NCI-H1436 (cell line): Measurements from ENCODE around the gene GSDMA.
"Not testable (repeated sequence)": the region's sequence is repeated elsewhere in the genome, so short reads cannot be mapped to it uniquely, and the experiment has no call there.

Source experiments
- DNase-seq: peaks from one replicate; lab custom pipeline; 2025; lab: John Stamatoyannopoulos, UW

GSDMA gene

DNA sequence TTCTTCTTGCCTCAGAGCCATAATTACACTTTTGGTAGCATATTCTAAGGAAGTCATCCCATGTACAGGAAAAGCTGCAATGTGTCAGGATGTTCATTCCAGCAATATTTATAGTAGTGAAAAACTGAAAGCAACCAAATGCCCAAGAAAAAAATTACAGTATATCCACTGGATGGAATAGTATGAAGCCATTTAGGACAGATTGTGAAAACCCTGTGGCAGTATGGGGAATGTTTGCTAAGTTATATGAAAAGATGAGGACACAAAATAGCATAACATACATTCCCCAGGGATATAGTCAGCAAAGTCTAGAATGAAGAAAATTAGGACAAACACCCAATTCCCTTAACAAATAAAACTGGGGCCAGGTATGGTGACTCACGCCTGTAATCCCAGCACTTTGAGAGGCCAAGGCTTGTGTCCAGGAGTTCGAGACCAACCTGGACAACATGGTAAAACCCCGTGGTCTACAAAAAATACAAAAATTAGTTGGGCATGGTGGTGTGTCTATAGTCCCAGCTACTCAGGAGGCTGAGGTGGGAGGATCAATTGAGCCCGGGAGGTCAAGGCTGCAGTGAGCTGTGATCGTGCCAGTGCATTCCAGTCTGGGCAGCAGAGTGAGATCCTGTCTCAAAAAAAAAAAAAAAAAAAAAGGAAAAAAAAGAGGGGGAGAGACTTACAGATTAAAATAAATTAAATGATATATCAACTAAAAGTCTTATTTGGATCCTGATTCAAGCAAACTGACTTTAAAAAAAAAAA is 33.0 kb upstream of the GSDMA start:
- no peak for DNase-seq

DNA sequence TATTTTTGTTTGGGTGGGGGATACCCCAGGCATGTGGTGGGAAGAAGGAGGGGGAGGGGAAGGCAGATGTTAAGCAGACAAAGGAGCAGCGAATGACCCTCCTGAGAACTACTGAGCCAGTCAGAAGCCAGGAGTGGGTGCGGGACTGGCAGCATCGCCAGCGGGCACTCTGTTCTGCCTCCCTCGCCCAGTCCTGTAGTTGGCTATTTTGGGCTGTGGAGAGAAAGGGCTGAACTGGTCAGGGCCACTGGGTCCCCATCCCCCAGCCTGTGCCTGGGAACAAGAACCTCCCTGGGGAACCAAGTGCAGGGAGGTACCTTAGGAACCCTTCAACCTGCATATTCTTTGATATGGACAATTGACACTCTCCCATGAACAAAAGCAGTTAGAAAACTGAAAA is 28.9 kb upstream of the GSDMA start:
- no peak for DNase-seq

DNA sequence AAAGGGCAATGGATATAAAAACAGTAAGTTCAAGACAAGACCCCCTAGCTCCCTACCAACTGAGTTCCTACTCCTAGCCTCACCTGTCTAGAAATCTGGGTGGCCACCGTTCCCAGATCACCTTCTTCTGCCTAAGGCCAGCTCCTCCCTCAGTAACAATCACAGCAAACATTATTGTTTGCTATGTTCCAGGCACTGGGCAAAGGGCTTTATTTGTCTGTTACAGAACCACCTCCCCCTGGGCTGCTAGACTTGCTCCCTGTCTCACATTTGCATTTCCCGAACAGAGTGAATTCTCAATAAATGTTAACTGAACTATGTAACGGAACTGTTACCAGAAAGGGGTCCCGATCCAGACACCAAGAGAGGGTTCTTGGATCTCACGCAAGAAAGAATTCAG is 28.5 kb upstream of the GSDMA start:
- DNase-seq, result no peak

DNA sequence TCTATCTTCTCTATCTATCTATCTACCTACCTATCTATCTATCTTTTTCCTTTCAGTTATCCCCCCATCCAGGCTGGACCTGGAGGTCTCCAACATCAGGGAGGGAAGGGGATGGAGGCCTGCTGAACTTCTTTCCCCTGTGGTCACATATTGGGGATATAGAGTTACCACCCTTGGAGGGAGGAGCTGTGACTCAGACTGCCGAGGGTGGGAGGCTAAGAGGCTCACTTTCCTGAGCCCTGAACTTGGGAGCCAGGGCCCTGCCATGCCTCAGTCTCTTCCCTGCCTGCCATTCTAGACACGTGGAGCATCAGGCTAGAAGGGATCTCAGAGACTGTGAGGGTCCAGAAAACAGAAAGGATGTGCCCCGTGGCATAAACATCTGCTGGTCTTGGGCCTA is 26.9 kb upstream of the GSDMA start:
- DNase-seq, result no peak

DNA sequence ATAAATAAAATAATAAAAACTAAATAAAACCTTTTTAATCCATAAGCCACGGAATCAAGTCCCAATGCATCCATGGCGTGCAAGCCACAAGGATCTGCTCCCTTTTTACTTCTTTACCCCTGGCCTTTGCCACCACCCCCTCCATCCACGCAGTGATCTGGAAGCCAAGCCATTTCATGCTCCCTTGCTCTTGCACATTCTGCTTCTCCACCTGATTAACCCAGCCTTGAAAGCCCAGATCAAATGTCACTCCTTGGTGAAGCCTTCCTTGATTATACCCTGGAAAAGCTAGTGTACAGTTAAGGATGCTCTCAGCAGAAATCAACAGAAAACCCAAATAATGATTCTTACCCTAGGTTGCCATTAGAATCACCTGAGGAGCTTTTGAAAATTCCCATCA is 25.4 kb upstream of the GSDMA start:
- no peak for DNase-seq

DNA sequence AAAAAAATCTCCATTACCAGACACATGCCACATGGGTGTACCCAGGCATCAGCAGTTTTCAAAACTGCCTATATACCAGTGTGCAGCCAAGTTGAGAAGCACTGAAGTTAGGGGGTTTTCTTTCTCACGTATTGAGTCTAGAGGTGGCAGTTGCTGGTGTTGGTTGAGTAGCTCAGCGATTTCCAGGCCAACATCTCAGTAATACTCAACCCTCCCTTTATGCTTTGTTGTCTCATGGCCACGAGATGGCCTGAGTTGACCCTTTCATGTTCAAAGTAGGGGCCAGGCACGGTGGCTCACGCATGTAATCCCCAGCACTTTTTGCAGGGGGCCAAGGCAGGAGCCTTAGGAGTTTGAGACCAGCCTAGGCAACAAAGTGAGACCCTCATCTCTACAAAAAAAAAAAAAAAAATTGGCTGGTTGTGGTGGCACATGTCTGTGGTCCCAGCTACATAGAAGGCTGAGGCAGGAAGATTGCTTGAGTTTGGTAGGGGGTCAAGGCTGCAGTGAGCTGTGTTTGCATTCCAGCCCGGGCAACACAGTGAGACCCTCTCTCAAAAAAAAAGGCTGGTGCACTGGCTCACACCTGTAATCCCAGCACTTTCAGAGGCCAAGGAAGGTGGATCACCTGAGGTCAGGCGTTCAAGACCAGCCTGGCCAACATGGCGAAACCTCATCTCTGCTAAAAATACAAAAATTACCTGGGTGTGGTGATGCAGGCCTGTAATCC is 24.5 kb upstream of the GSDMA start:
- no peak for DNase-seq

DNA sequence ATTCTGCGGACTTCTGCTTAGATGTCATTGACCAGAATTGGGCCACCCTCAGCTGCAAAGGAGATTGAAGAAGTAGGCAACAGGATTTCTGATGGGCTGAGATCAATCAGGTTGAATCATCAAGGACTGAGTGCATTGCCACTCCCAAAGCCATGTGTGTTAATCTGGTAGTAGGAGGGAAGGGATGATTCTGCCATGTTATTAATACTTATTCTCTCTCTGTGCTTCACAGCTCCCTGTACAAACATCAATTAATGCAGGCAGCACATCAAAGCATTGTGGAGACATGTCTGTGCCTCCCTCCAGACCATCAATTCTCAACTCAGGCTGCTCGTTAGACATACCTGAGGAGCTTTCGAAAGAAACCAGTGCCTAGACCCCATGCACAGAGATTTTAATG is 23.7 kb upstream of the GSDMA start:
- no peak for DNase-seq

DNA sequence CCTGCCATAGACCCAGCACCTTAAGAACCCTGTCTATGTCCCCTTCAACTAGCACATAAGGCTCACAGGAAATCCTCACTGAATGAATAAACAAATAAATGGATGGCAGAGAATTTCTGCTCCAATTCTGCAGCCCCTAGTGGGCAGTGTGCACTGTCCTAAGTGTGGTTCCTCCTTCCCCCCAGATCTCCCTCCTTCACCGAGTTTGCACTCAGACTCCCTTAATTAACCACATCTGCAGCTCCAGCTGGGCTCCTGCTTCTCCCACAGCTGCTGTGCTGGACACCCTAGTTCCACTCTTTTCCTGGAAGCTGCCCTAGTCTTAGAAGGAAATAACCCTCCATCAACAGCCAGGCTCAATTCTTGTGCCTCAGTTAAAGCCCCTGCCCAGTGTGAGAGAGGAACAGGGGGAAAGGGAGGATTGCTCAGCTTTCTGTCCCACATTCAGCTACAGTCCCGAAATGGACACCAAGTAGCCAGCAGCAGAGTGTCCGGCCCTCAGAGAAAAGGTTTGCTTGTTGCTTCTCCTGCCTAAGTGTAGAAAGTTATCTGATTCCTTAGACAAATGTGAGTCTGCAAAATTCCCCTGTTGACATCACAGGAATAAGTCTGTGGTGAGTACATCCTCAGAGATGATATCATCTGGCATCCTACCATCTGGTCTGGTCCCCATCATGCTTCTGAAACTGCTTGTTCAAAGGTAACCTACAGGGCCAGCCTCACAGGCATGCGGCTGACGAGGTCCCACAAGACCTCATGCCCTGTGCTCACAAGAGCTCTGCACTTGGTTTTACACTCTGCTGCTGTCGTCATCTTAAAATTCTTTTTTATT is 23.0 kb upstream of the GSDMA start:
- DNase-seq, result no peak

DNA sequence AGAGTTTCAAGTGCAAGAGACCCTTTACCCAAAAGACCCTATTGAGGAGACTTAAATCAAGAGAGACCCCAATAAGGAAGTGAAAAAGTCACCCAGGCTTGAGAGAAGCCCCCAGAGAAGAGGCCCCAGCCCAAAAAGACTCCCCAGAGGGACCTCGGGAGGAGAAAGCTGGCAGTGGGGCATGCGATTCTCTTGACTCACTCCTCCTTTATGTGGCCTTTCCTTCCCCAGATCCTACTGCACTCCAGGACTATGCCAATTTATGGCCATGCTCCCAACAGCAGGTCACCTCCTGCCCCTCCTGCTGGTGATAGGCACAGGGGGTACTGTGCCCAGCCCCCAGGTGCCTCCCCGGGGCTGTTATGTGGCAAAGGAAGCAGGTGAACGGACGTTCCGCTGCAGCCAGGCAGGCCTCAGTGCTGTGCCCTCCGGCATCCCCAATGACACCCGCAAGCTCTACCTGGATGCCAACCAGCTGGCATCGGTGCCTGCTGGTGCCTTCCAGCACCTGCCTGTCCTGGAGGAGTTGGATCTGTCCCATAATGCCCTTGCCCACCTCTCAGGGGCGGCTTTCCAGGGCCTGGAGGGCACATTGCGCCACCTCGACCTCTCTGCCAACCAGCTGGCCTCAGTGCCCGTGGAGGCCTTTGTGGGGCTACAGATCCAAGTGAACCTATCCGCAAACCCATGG is 19.0 kb upstream of the GSDMA start:
- DNase-seq, result no peak

DNA sequence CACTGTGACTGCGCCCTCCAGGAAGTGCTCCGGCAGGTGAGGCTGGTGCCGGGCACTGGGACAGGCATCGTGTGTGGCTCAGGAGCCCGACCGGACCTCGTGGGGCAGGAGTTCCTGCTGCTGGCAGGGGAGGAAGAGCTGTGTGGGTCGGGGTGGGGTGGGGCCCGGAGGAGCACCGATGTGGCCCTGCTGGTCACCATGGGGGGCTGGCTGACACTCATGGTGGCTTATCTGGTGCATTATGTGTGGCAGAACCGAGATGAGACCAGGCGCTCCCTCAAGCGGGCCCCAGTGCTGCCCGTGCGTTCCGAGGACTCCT is 18.5 kb upstream of the GSDMA start:
- no peak for DNase-seq

DNA sequence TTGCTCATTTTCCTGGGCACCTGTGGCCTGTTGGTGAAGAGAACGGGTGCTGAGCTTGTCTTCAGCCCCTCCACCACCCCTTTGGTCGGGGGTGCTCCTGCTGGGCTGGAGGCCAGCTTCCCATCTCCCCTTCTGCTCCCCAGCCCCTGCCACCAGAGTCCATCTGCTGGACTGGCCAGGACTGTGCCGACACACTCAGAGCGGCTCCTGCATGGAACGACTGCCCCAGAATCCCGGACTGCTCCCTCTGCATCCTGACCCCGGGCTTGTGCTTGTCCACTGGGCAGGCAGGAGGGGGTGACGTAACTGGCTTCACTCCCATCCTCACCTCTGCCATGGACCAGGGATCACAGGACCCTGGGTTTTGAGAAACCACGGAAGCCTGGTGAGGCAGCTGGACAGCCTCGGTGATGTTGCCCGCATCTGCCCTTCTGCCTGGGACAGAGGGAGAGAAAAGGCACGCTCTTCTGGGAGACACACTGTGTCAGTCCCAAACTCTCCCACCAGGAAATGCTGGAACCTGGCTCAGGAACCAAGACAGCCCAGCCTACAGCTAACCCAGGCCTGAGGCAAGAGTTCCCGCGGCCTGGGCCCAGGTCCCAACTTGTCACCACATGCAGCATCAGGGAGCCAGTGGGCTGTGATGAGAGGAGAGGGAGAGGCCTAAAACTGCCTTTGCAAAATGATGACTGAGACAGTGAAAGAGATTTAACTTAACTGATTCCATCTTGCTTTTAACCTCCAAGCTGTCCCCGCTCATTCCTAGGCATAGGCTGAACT is 16.1 kb upstream of the GSDMA start:
- no peak for DNase-seq

DNA sequence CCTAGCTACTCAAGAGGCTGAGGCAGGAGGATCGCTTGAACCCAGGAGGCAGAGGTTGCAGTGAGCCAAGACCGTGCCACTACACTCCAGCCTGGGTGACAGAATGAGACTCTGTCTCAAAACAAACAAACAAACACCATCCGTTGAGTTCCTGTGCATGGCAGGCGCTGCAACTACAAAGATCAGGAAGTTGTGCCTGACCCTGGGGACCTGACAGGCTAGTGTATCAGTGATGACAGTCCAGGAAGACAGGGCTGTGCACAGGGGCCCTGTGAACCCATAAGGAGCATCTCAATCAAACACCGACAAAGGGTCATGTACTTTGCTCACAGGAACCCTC is 14.3 kb upstream of the GSDMA start:
- not testable (repeated sequence) for DNase-seq

DNA sequence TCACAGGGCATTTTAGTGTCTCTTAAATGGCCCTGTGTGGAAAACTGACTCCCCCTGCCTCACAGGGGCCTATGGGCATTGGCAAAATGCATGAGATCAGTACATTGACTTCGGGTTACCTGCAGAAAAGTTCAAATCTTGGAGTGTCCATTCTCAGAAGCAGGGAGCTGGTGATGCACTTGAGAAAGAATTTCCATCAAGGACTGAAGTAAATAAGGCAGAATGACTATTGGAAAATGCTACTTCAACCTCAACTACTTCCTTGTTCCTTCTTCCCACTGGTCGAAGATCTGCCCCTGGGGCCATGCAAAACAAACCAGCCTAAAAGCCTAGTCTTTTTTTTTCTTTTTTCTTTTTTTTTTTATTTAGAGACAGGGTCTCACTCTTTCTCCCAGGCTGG is 13.8 kb upstream of the GSDMA start:
- DNase-seq, result no peak

DNA sequence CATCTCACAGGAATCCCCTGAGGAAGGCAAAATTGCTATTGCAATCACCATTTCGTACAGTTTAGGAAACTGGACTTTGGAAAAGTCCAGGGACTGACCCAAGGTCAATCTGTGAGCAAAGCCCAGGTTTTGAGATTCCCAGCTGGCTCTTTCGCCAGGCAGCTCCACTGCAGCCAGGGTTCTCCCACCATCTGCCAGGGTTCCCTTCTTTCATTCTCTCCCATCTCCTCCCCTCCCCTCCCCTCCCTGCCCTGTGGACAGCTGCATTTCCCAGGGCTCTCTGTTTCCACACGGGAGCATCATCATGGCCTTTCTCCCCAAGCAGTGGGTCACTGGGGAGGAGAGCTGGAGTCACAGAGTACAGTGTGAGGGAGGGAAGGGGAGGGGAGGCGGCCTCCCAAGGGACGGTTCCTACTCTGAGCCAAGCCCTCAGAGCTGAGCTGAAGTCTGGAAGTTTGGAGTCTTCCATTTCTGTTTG is 11.9 kb upstream of the GSDMA start:
- DNase-seq, result peak; percentile 12

DNA sequence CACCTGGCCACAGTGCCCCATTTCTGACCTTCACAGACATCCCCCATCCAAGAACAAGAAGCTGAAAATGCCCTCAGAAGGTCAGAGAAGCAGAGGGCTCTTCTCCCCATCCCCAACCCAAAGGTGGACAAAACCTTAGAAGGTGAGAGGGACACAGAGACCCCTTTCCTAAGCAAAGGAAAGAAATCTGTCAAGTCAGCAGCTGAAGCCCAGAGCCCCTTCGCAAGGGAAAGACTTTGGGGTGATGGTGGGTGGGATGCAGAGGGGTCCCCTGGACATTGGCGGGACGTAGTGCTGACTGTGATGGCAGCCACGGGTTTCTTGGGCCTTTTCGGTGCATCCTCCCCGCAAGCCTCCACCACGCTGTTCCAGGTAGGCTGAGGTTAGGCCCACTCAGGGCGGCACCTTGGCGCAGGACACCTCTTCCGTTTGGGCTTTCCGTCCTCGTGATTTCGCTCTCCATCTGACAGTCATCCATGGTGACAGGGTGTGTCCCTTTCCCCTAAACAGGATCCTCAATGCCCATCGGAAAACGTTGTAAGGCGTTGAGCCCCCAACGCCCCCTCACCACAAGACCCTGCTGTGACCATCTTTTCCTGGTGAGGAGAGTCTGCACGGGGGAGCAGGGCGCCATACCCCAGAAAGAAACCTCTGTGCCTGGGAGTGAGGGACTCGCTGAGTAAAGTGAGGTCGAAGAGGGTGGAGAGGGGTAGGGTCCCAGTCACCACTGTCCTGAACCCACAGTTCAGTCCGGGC is 10.7 kb upstream of the GSDMA start:
- no peak for DNase-seq

DNA sequence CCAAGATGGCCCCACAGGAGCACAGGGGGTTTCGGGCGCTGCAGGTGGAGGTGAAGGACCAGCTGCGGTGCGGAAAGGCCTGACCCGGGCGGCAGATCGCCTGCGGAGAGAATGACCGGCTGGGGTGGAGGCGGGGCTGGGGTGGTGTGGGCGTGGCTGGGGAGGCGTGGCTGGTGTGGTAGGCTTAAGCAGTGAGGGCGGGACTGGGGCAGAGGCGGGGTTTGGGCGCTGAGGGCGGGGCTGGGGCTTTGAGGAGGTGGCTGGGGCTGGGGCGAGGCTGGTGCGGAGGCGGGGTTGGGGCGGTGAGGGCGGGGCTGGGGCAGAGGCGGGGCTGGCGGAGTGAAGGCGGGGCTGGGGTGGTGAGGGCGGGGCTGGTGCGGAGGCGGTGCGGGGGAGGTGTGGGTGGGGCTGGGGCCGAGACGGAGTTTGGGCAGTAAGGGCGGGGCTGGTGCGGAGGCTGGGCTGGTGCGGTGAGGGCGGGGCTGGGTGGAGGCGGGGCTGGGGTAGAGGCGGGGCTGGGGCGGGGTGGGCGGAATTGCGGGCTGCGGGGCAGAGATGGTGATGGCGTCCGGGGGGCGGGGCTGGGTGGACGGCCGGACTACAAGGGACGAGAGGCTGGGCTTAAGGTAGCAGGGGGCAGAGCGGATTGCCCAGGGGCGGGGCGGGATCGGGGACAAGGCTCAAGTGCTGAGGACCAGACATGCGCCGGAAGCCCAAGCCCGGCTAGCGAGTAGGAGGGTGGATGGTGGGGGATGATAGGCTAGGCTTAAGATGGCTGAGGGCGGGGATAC is 9.9 kb upstream of the GSDMA start:
- peak; percentile 99 for DNase-seq

DNA sequence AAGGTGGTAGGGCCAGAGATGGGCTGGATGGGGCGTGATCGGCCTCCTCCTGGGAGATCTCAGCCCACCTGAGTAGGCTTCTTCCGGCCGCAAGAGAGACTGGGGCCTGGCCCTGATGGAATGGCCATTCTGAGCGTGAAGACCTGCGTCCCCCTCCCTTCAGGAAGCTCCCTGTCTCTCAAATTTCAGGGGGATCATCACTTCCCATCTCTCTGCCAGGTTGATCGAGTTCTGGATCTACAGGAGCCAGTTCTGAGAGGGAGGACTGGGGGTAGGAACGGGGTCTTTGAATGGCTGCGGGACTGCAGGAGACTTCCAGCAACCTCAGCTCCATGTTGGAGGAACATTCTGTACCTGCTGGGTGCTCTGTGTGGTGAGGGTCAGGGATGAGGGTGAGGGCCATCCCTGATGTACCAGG is 9.3 kb upstream of the GSDMA start:
- no peak for DNase-seq

DNA sequence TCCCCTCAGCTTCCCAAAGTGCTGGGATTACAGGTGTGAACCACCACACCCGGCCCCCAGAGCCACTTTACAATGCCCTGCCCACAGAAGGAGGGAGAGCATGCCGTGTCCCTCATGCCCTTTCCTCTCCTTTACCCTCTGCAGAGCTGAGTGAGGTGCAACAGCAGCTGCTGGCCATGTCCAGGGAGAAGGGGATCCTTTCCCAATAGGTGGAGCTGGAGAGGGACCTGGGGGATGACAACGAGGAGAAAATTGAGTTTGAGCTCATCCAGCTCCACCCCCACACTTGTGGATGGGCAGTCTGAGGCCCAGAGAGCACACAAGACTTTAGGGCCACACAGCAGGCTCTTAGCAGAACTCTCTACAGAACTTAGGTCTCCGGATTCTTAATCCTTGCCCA is 7.9 kb upstream of the GSDMA start:
- no peak for DNase-seq

DNA sequence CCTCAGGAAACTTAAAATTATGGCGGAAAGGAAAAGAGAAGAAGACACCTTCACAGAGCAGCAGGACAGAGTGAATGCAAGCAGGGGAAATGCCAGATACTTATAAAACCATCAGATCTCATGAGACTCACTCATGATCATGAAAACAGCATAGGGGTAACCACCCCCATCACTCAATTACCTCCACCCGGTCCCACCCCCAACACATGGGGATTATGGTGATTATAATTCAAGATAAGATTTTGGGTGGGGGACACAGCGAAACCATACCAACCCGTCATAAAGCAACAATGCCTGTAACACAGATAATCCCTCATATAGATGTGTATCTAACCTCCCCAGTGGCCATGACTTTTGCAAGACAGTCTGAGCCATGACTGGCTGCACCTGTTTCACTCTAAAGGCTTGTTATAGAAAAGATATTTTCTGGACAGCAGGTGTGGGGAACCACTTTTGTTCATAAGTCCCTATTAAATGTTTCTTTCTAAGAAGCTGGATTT is 7.0 kb upstream of the GSDMA start:
- no peak for DNase-seq

DNA sequence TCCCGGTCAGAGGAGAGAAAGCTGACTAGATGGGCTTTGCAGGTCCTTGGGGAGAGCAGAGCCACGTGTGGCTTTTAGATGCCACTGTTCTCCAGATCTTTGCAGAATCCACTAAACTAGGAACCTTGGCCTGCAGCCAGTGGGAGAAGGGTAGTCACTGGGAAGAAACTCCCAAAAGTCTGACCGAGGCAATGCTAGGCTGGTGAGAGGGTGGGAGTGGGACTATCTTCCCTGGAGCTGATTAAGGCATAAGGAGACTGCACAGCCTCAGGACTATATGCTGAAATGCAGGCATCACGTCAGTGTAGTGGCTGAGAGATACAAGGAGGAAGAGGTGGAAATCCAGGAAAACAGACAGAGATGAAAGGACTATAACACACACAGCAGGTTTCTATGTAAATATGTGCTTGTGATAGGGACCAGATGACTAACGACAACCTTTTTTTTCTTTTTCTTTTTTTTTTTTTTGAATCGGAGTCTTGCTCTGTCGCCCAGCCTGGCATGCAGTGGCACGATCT is 2.2 kb upstream of the GSDMA start:
- DNase-seq, result no peak
